ENCODE data around the gene MUS81. TPM values are rescaled to one million over a fixed set of nuclear protein-coding genes. Genes with fewer than 3 reads are reported as not detected.

The MUS81 gene
- total and polyA plus RNA-seq, 9 of the 15 experiments (the other 6 are each of a cell fraction or from before 2014, with no cell fraction given): 13.4 to 118 (median 53.7) TPM

DNA sequence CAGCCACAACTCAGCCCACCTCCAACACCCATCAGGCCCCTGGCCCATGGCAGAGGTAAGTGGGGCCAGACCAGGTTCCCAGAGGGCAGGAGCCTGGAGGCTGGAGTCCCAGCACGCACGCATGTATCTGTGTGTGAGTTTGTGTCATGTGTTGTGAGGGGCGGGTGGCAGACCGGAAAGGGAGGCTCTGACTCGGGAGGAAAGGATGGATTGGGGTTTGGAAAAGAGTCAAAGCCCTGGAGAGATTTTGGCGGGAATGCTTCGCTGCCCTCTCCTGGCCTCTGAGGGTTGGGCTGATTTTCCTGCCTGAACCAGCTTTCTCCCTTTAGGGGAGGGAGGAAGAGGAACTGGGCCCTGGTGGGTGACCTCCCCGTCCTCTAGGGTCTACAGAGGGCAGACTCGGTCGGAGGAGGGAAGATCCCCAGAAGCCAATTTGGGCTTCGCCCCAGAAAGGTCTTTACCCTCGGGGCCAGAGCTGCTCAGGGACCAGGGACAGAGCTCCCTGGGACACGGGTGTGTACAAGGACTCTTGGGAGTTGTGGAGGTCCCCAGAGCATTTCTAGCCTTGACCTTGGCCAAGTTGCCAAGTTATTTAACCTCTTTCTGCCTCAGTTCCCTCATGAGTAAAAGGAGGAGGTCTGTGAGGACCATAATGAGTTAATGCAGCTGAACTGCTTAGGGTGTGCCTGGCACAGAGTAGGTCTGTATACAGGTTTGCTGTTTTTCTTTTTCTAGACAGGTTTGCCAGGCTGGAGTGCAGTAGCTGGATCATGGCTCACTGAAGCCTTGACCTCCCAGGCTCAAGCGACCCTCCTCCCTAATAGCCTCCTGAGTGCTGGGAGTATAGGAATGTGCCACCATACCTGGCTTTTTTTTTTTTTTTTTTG, 51.7 kb downstream of the MUS81 start (continued):
- no peak for TF ChIP-seq TSC22D4 (tag; IDR thresholded peaks at IDR 0.05)
- 0 out of 2 replicates have a peak, but pooled peaks have one; percentile 24 for TF ChIP-seq GATAD2B (IDR thresholded peaks at IDR 0.05; ENCODE audit: borderline replicate concordance)
- 0 out of 2 replicates have a peak, but pooled peaks have one; percentile 52 for TF ChIP-seq ZNF431 (CRISPR knock-in tag; IDR thresholded peaks at IDR 0.05)
- peak; percentile 30 to 43; a peak in 3 of 4 replicates for TF ChIP-seq NRF1 (conservative IDR thresholded peaks at IDR 0.05 in 1 of 2, IDR thresholded peaks at IDR 0.05 in 1 of 2)
- TF ChIP-seq VEZF1 (CRISPR knock-in tag; IDR thresholded peaks at IDR 0.05): peak; percentile 48; the same call in 1 of the 2 replicates
- TF ChIP-seq SIX5 (IDR thresholded peaks at IDR 0.05; ENCODE audit: borderline replicate concordance in 1 of 2, insufficient read depth in 1 of 2, low read depth in 1 of 2, low read length in 2 of 2): no peak
- no peak for TF ChIP-seq ZNF134 (CRISPR knock-in tag; conservative IDR thresholded peaks at IDR 0.05)
- peak; percentile 65; the same call in 1 of the 2 replicates for TF ChIP-seq CTBP1 (IDR thresholded peaks at IDR 0.05; ENCODE audit: borderline replicate concordance)
- no peak for TF ChIP-seq KDM4B (IDR thresholded peaks at IDR 0.05; ENCODE audit: borderline replicate concordance in 2 of 2, low read depth in 1 of 2)
- no peak for TF ChIP-seq SNRNP70 (optimal IDR thresholded peaks at IDR 0.05; ENCODE audit: low read depth, low read length)
- no peak for TF ChIP-seq RBM39 (optimal IDR thresholded peaks at IDR 0.05; ENCODE audit: low read depth, low read length)
- TF ChIP-seq PTTG1 (tag; IDR thresholded peaks at IDR 0.05; ENCODE audit: low read depth): no peak
- no peak for TF ChIP-seq NCOA1 (IDR thresholded peaks at IDR 0.05; ENCODE audit: low read depth)
- TF ChIP-seq SREBF1 (IDR thresholded peaks at IDR 0.05; ENCODE audit: borderline replicate concordance, low read depth, low read length): no peak
- TF ChIP-seq HDAC8 (tag; IDR thresholded peaks at IDR 0.05): no peak
- TF ChIP-seq RBFOX2 (IDR thresholded peaks at IDR 0.05; ENCODE audit: low read depth, low read length): peak; percentile 61
- TF ChIP-seq RHOXF2B (CRISPR knock-in tag; conservative IDR thresholded peaks at IDR 0.05): no peak
- TF ChIP-seq NFRKB (IDR thresholded peaks at IDR 0.05; ENCODE audit: low read depth): no peak
- TF ChIP-seq CTCFL (IDR thresholded peaks at IDR 0.05; ENCODE audit: borderline replicate concordance, insufficient read depth, low read depth, low read length, poor library complexity, severe bottlenecking): peak; percentile 31
- TF ChIP-seq, protein P1, sequence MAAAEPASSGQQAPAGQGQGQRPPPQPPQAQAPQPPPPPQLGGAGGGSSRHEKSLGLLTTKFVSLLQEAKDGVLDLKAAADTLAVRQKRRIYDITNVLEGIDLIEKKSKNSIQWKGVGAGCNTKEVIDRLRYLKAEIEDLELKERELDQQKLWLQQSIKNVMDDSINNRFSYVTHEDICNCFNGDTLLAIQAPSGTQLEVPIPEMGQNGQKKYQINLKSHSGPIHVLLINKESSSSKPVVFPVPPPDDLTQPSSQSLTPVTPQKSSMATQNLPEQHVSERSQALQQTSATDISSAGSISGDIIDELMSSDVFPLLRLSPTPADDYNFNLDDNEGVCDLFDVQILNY (CRISPR knock-in tag; IDR thresholded peaks at IDR 0.05): no peak
- TF ChIP-seq ZNF263 (CRISPR knock-in tag; IDR thresholded peaks at IDR 0.05; ENCODE audit: borderline replicate concordance): peak; percentile 52
- TF ChIP-seq IRF2 (CRISPR knock-in tag; IDR thresholded peaks at IDR 0.05): no peak
- no peak for TF ChIP-seq GTF2A2 (tag; IDR thresholded peaks at IDR 0.05)
- TF ChIP-seq L3MBTL2 (IDR thresholded peaks at IDR 0.05): peak; percentile 82; the same call in 1 of the 2 replicates
- TF ChIP-seq THRAP3 (IDR thresholded peaks at IDR 0.05; ENCODE audit: borderline replicate concordance): no peak
